22Rv1 (cell line): Measurements from ENCODE around the gene CEP70.
"Not testable (repeated sequence)": the region's sequence is repeated elsewhere in the genome, so short reads cannot be mapped to it uniquely, and the experiment has no call there.

ENCODE experiments used
- H3K27ac ChIP-seq: fragments of 450-650 bp; 2 replicates; pipeline ENCODE4 v1.5.1; 2017
- ZFX ChIP-seq: fragments of 450-650 bp; IDR thresholded peaks from 2 replicates; pipeline ENCODE4 v1.6.1; 2017; ENCODE audit warnings: antibody characterized with exemption, borderline replicate concordance
- TF ChIP-seq, protein P1 (sequence below): fragments of 450-650 bp; IDR thresholded peaks from 2 replicates; pipeline ENCODE4 v1.5.1; 2017; ENCODE audit warnings: mild to moderate bottlenecking

CEP70 gene

DNA sequence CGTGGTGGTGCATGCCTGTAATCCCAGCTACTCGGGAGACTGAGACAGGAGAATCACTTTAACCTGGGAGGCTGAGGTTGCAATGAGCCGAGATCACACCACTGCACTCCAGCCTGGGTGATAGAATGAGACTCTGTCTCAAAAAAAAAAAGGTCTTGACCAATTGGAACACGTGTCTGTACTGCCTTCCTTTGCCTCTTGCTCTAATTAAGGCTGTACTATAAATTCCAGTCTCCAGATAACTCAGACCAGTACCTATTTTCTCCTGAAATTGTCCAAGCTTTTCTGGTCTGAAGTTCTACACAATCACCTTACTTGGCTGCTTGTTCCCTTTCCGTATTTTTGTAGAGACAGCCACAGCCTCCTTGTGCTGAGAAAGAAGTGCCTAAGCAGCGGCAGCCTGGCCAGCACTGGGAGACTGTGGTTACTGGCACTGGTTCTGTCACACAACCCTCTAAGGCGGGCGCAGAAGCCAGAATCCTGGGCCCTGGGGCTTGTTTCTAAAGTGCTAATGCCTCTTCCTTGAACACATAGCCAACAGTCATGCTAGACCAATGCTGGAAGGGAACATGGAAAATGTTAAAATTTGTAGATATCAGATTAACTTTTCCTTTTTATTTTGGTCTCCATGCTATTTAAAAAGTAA lies 6.2 kb upstream of the CEP70 start:
- no peak overlapping the region for H3K27ac ChIP-seq
- no peak for TF ChIP-seq ZFX
- TF ChIP-seq, protein P1, sequence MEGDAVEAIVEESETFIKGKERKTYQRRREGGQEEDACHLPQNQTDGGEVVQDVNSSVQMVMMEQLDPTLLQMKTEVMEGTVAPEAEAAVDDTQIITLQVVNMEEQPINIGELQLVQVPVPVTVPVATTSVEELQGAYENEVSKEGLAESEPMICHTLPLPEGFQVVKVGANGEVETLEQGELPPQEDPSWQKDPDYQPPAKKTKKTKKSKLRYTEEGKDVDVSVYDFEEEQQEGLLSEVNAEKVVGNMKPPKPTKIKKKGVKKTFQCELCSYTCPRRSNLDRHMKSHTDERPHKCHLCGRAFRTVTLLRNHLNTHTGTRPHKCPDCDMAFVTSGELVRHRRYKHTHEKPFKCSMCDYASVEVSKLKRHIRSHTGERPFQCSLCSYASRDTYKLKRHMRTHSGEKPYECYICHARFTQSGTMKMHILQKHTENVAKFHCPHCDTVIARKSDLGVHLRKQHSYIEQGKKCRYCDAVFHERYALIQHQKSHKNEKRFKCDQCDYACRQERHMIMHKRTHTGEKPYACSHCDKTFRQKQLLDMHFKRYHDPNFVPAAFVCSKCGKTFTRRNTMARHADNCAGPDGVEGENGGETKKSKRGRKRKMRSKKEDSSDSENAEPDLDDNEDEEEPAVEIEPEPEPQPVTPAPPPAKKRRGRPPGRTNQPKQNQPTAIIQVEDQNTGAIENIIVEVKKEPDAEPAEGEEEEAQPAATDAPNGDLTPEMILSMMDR, result no peak

DNA sequence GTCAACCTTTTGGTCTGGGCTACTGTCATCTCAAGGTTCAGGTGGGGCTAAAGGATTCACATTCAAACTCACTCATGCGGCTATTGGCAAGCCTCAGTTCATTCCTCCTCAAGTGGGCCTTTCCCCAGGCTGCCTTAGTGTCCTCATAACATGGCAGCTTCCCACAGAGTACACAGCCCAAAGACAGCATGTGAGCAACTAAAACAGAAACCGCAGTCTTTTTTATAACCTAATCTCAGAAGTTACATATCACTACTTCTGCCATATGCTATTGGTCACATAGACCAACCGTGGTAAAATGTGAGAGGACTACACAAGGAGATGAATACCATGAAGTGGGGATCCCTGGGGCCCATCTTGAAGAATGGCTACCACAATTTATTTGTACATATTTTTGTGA lies 4.5 kb upstream of the CEP70 start:
- H3K27ac ChIP-seq, result no peak overlapping the region
- TF ChIP-seq, protein P1, result no peak
- no peak for TF ChIP-seq ZFX

- not testable (repeated sequence) for H3K27ac ChIP-seq
Observed at GRCh38 chr3:138597186-138597976, 3.3 kb upstream of the CEP70 start.

DNA sequence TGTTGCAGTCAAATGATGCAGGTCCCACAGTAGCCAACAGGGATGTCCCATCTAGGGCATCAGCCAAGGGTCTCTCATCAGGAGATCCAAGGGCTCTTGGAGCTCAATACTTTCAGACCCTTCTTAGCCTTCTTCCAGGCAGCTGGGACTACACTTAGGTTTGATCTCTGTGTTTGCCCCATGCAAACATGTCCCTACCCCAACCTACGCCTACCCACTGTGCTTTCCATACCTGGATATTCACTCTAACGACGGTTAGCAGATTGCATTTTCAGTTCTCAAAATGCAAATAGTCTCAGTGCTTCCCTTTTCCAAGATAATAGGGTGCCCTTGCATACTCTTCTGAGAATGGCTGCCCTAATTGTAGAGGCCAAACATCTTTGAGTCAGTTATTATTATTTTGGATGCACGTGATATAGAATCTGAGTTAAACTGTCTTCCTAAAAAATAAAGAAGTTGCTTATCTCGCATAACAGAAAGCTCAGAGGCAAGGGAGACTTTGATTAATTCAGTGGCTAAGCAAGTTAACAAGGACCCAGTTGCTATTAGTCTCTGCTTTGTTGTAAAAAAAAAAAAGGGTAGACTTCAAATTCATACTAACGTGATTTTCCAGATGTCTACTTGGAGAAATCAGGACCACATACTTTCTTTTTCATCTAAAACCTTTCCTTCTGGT lies 1.0 kb upstream of the CEP70 start:
- peak overlapping the region; percentile 88 for H3K27ac ChIP-seq
- no peak for TF ChIP-seq ZFX
- TF ChIP-seq, protein P1, result peak; percentile 51

DNA sequence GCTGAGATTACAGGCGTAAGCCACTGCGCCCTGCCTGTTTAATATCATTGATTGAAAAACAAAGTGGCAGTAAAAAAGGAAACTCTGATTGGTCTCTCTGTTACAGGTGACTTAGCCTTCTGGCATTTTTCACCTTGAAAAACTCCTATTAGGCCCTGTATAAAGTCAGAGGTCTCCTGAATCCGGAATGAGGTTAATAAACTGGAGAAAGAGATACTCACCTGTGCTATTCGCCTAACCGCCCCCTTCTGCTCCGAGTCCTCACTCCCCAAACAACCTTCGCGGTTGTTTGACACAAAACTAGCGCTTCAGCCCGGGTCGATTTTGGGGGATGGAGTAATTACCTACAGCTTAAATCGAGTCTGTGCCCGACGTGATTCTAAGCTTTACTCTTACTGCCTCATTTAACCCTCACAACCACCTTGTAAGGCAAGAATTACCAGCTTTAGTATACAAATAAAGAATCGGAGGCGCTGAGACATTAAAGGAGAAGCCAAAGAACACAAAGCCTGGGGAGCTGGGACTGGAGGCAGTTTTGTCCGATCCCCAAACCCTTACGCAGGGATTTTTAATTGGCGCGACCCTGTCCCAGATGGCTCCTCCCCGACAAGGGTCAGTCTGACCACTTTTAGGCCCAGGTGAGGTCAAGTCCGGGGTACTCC lies 441 bp downstream of the CEP70 start:
- TF ChIP-seq, protein P1, result no peak
- TF ChIP-seq ZFX, result no peak
- H3K27ac ChIP-seq, result peak overlapping the region; percentile 88

DNA sequence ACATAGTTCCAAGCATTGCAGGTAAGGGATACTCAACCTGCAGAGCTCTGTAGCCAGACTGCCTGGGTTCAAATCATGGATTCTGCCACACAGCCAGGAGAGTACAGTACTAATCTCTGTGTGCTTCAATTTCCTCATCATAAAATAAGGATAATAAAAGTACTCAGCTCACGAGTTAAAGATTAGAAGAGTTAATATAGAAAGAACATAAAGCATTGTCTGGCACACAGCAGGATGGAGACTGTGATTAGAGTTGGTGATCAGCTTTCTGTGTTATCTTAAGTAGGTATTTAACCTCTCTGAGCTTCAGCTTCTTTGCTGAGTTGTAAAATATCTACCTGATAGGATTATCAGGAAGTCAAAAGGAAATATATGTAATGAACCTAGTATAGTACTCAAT lies 2.7 kb downstream of the CEP70 start:
- TF ChIP-seq ZFX, result no peak
- TF ChIP-seq, protein P1, result no peak
- H3K27ac ChIP-seq, result no peak overlapping the region

- TF ChIP-seq, protein P1, result no peak
- no peak for TF ChIP-seq ZFX
- H3K27ac ChIP-seq, result no peak overlapping the region
Observed at GRCh38 chr3:138588445-138588844, 5.6 kb downstream of the CEP70 start.
